IMR-90 (cell line): ENCODE results near the gene STAT5A. TPM values are rescaled to one million over a fixed set of nuclear protein-coding genes. Genes with fewer than 3 reads are reported as not detected.
A peak's percentile ranks its signal among the peaks of the same experiment; 100 is the strongest.

Experiments used
- ATAC-seq: fragments of 200-7000 bp; cut with Tn5 transposase; 2 replicates; pipeline ENCODE4 v1.9.1; 2020; ENCODE audit warnings: low read depth, mild to moderate bottlenecking, moderate library complexity
- BruUV-seq: library from RNA; stranded (reverse); fragments of 400-500 nt; replicated peaks from 2 replicates; lab custom pipeline; 2021; lab: Mats Ljungman, UMichigan
- CTCF ChIA-PET: fragments of 300-600 bp; formaldehyde crosslinking; extraction: SDS; loops from one replicate; lab custom pipeline; 2021; ENCODE audit warnings: antibody characterized with exemption; lab: Yijun Ruan, JAX
- POLR2A ChIA-PET: fragments of 300-600 bp; sonication (Branson Sonifier 250); formaldehyde crosslinking; loops from one replicate; lab custom pipeline; 2022; ENCODE audit warnings: antibody characterized with exemption; ENCODE audit not compliant: unreplicated experiment; lab: Charles Lee
- DNase-seq: peaks from one replicate; pipeline ENCODE4 v3.0.0; 2013
- H2AFZ ChIP-seq: replicated peaks from 2 replicates; pipeline ENCODE3; 2013; ENCODE audit warnings: low read length, mild to moderate bottlenecking; ENCODE audit not compliant: poor library complexity
- H2AK5ac ChIP-seq: 2 replicates; pipeline ENCODE4 v1.6.1; 2013; ENCODE audit warnings: low read depth, low read length, inconsistent platforms
- H2AK9ac ChIP-seq: replicated peaks from 2 replicates; pipeline ENCODE3; 2013; ENCODE audit warnings: mild to moderate bottlenecking, low read depth, low read length, moderate library complexity; ENCODE audit not compliant: poor library complexity
- H2BK120ac ChIP-seq: 2 replicates; pipeline ENCODE4 v1.6.1; 2013; ENCODE audit warnings: low read depth, low read length, inconsistent platforms
- H2BK15ac ChIP-seq: 3 replicates; pipeline ENCODE4 v1.6.1; 2013; ENCODE audit warnings: low read depth, low read length, inconsistent platforms
- H2BK20ac ChIP-seq: 2 replicates; pipeline ENCODE4 v1.6.1; 2013; ENCODE audit warnings: low read depth, mild to moderate bottlenecking, inconsistent platforms, low read length, moderate library complexity
- H2BK5ac ChIP-seq: 2 replicates; pipeline ENCODE4 v1.6.1; 2013; ENCODE audit warnings: mild to moderate bottlenecking, low read depth, low read length, inconsistent platforms; ENCODE audit not compliant: poor library complexity, severe bottlenecking
- H3K14ac ChIP-seq: replicated peaks from 2 replicates; pipeline ENCODE4 v1.6.1; 2013; ENCODE audit warnings: low read depth, low read length, inconsistent platforms
- H3K18ac ChIP-seq: 2 replicates; pipeline ENCODE4 v1.6.1; 2013; ENCODE audit warnings: low read depth, low read length, control low read depth
- H3K23ac ChIP-seq: 2 replicates; pipeline ENCODE4 v1.6.1; 2013; ENCODE audit warnings: low read depth, low read length, inconsistent platforms
- H3K27ac ChIP-seq: 2 replicates; pipeline ENCODE4 v1.5.1; 2013; ENCODE audit warnings: mild to moderate bottlenecking, control low read depth, low read length; ENCODE audit not compliant: insufficient read depth
- H3K27me3 ChIP-seq: 2 replicates; pipeline ENCODE4 v1.6.1; 2013; ENCODE audit warnings: low read length; ENCODE audit not compliant: control insufficient read depth, insufficient read depth
- H3K36me3 ChIP-seq: 2 replicates; pipeline ENCODE4 v1.6.1; 2013; ENCODE audit warnings: low read length, mixed read lengths; ENCODE audit not compliant: control insufficient read depth, insufficient read depth
- H3K4ac ChIP-seq: 2 replicates; pipeline ENCODE4 v1.6.1; 2013; ENCODE audit warnings: low read depth, low read length, inconsistent platforms
- H3K4me1 ChIP-seq: 2 replicates; pipeline ENCODE4 v1.6.1; 2013; ENCODE audit warnings: low read length, mixed read lengths; ENCODE audit not compliant: control insufficient read depth, insufficient read depth
- H3K4me2 ChIP-seq: 2 replicates; pipeline ENCODE4 v1.6.1; 2013; ENCODE audit warnings: low read depth, mild to moderate bottlenecking, control low read depth, low read length, moderate library complexity
- H3K4me3 ChIP-seq: 2 replicates; pipeline ENCODE4 v1.5.1; 2013; ENCODE audit warnings: low read depth, mild to moderate bottlenecking, control low read depth, low read length, moderate library complexity; ENCODE audit not compliant: insufficient read depth
- H3K56ac ChIP-seq: 2 replicates; pipeline ENCODE4 v1.6.1; 2013; ENCODE audit warnings: low read length, inconsistent platforms; ENCODE audit not compliant: insufficient read depth; ENCODE audit errors: extremely low read depth
- H3K79me1 ChIP-seq, 2 experiments: 2 replicates each; pipeline ENCODE4 v1.6.1; 2013; ENCODE audit warnings: low read length in 2 of 2, inconsistent platforms in 1 of 2, low read depth in 1 of 2
- H3K9ac ChIP-seq: 2 replicates; pipeline ENCODE4 v1.6.1; 2013; ENCODE audit warnings: low read depth, low read length, control low read depth
- H3K9me1 ChIP-seq: 2 replicates; pipeline ENCODE4 v1.6.1; 2013; ENCODE audit warnings: low read length, inconsistent platforms; ENCODE audit not compliant: insufficient read depth
- H3K9me3 ChIP-seq: 2 replicates; pipeline ENCODE4 v1.6.1; 2013; ENCODE audit warnings: low read length; ENCODE audit not compliant: control insufficient read depth, insufficient read depth
- H4K20me1 ChIP-seq: 2 replicates; pipeline ENCODE4 v1.6.1; 2013; ENCODE audit warnings: low read length, inconsistent platforms; ENCODE audit not compliant: insufficient read depth
- H4K5ac ChIP-seq: 2 replicates; pipeline ENCODE4 v1.6.1; 2013; ENCODE audit warnings: mild to moderate bottlenecking, low read depth, low read length, control low read depth
- H4K8ac ChIP-seq, 2 experiments: 2 replicates each; pipeline ENCODE4 v1.6.1; 2013; ENCODE audit warnings: low read depth in 2 of 2, low read length in 2 of 2, control low read depth in 1 of 2, inconsistent platforms in 1 of 2
- H4K91ac ChIP-seq: 2 replicates; pipeline ENCODE4 v1.6.1; 2013; ENCODE audit warnings: low read depth, low read length, inconsistent platforms; ENCODE audit not compliant: insufficient read depth
- RAD21 ChIP-seq: IDR thresholded peaks from 2 replicates; pipeline ENCODE4 v1.6.1; 2012; ENCODE audit warnings: low read length, improper control_type of control experiment
- RFX5 ChIP-seq: IDR thresholded peaks from 2 replicates; pipeline ENCODE4 v1.8.0; 2012; ENCODE audit warnings: low read depth, mild to moderate bottlenecking, low read length, moderate library complexity
- WGBS, 2 experiments: methylation state at CpG; one replicate each; pipeline versions ENCODE4 v1.1.5 to v1.1.7; 2013; ENCODE audit warnings: missing lambda C conversion rate in 2 of 2; ENCODE audit not compliant: insufficient read length in 1 of 2; ENCODE audit errors: extremely low coverage in 2 of 2; 5-methylcytosine and 5-hydroxymethylcytosine counted together
- dilution Hi-C: fragments of 300-500 bp; cut with HindIII; formaldehyde crosslinking; loops from one replicate; pipeline ENCODE4 v1.14.3; 2018; ENCODE audit warnings: low sequenced_read_pairs; ENCODE audit not compliant: unreplicated experiment
- in situ Hi-C: fragments of 300-500 bp; cut with MboI; formaldehyde crosslinking; loops from 3 replicates; pipeline ENCODE4 v1.14.3; 2019; ENCODE audit warnings: low sequenced_read_pairs, inconsistent platforms, mixed read lengths
- intact Hi-C: fragments of 100-400 bp; cut with micrococcal nuclease; formaldehyde crosslinking; loops from 2 replicates; pipeline ENCODE4 v1.10.0; 2022
- polyA plus RNA-seq, 3 experiments: library from polyadenylated mRNA; depleted of rRNA; stranded (reverse); fragments of >200 nt; gene quantifications; 2 replicates each; pipeline ENCODE4 v1.2.3, GENCODE V29; 2012; ENCODE audit warnings: low replicate concordance in 1 of 3
- total RNA-seq: library from RNA; depleted of rRNA; stranded (reverse); fragments of >200 nt; gene quantifications from 2 replicates; pipeline ENCODE4 v1.2.3, GENCODE V29; 2012

The STAT5A gene
- total and polyA plus RNA-seq, 2 of the 4 experiments (the other 2 are of a cell fraction), result 1.3 to 1.4 TPM

DNA sequence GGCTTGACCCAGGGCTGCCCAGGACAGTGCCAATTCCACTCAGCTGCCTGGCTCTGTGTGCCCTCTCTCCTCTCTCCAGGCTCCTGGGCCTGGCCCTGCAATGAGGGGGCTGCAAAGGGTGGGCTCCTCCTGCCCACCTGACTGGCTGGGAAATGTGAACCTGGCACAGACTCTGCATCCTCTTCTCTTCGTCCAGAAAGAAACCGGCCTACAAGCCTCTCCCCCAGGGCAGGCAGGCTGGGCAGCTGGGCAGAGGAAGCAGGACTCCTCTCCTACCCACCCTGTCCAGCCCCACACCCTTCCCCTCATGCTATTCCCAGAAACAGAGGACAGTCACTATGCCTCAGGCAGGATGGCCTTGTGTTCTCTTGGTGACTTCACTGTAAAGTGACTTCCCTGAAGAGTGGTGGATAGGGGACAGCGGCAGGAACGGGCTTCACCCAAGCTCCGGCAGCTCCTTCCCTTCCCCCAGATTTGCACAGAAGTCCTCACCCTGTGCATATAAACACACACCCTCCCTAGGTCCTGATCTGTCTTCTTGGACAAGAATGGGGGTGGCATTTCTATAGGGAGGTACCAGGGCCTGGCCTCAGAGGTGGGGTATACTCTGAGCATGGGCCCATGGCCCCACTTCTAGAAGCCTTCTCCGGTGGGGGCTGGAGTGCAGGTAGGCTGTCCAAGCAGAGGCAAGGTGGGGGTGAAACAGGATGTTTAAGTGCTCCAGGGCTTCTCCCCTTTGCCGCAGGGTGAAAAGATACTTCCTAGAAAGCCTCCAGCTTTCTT lies 4.9 kb upstream of the STAT5A start:
- intact Hi-C loops (no loop called here), dilution Hi-C loops (no loop called here), in situ Hi-C loops (no loop called here)
- Histone ChIP-seq H3K14ac (no peak overlapping the region), H3K4ac (no peak overlapping the region), H2BK20ac (no peak overlapping the region), H4K91ac (no peak overlapping the region), H3K4me2 (no peak overlapping the region), H3K27ac (no peak overlapping the region), H4K20me1 (no peaks in the 10 kb centered on the region), H2BK120ac (no peak overlapping the region), H4K5ac (no peak overlapping the region), H3K79me1 (no peaks in the 10 kb centered on the region), H3K23ac (no peak overlapping the region), H2BK5ac (no peak overlapping the region), H3K36me3 (no peaks in the 10 kb centered on the region), H2AK9ac (peak overlapping the region; percentile 26), H3K9me3 (no peaks in the 10 kb centered on the region), H2BK15ac (no peak overlapping the region), H3K18ac (no peak overlapping the region), H3K9ac (no peak overlapping the region), H3K4me3 (no peak overlapping the region), H4K8ac (no peak overlapping the region), H3K27me3 (no peaks in the 10 kb centered on the region; the same call in 1 of the 2 replicates), H2AK5ac (no peak overlapping the region), H2AFZ (no peak overlapping the region), H3K56ac (no peak overlapping the region), H3K4me1 (peaks cover 14% of the 10 kb centered on the region), H3K9me1 (0 out of 2 replicates have a peak, but pooled peaks cover 4% of the 10 kb centered on the region)
- ChIA-PET POLR2A (no interaction called here), CTCF (no interaction called here)
- TF ChIP-seq RFX5, result no peak
- TF ChIP-seq RAD21, result no peak
- no TSS peak for BruUV-seq
- ATAC-seq (no peak), DNase-seq (no peak)
- WGBS, 2 experiments, result no CpG with 5 or more reads among the region's 7 CpGs
